Mesothelial cell of epicardium (in vitro differentiated cells): ENCODE measurements around the gene TRIO. TPM values are rescaled to one million over a fixed set of nuclear protein-coding genes. Genes with fewer than 3 reads are reported as not detected.
A peak's percentile ranks its signal among the peaks of the same experiment; 100 is the strongest.

Experiments
- DNase-seq, 2 experiments: peaks; one replicate each; pipeline ENCODE4 v3.0.0; 2021; ENCODE audit warnings: low spot score in 2 of 2; ENCODE audit not compliant: unreplicated experiment in 2 of 2
- H3K27ac Mint-ChIP-seq: 2 replicates; pipeline ENCODE4 v1.8.0; 2021; ENCODE audit warnings: mixed read lengths
- H3K27me3 Mint-ChIP-seq: 2 replicates; pipeline ENCODE4 v1.8.0; 2021; ENCODE audit warnings: low read depth, mixed read lengths
- H3K36me3 Mint-ChIP-seq: 2 replicates; pipeline ENCODE4 v1.8.0; 2021; ENCODE audit warnings: mixed read lengths
- H3K4me1 Mint-ChIP-seq: 2 replicates; pipeline ENCODE4 v1.8.0; 2021; ENCODE audit warnings: mixed read lengths
- H3K4me3 Mint-ChIP-seq: 2 replicates; pipeline ENCODE4 v1.8.0; 2021; ENCODE audit warnings: mild to moderate bottlenecking, moderate library complexity, mixed read lengths
- H3K9me3 Mint-ChIP-seq: 2 replicates; pipeline ENCODE4 v1.8.0; 2021; ENCODE audit warnings: mixed read lengths
- CTCF ChIP-seq: fragments of 200-600 bp; sonication (generic); IDR thresholded peaks from one replicate; pipeline ENCODE4 v1.5.0; 2021; ENCODE audit warnings: antibody characterized with exemption; ENCODE audit not compliant: unreplicated experiment
- total RNA-seq: library from RNA; stranded (reverse); gene quantifications from 3 replicates; pipeline ENCODE4 v1.2.1, GENCODE V29; 2021

The TRIO gene
- total RNA-seq, 1 donor from 2014 or later, result 209 TPM

DNA sequence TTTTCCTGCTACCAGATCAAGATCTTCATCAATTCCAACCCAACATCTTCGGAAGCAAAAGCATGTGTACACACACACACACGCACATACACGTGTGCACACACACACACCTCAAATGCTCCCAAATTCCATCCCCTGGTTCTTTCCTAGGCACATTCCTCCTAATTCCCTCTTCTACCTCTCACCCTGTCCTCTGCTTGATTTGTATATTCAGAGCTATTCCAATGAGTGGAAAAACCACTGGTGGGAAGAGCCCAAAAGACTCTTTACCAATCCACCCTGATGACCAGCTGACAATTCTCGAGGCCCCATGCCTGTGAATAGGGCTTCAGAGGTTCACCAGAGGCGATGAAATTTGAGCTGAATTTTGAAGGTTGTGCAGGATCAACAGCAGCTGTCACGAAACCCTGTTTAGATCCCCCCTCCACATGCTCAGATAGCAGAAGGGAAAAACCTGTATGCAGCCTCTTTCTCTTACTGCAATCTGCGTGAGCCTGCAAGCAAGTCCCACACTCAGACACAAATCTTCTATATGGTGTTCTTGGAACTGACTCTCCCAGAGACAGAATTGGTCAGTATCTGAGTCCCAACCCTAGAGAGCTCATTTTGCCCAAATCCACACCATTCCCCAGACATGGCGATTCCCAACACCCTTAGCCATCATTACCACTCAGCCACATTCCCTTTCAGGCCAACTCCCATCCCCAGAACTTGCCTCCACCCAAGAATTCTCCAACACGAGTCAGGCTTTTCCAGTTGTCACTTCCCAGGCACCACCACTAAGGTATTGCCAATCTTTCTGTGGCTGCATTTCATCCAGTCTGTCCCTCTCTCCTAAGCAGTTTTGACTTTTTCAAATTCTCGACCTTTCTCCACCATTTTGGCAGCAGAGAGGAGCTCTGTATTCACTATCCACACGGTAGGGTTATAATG, 4.3 kb upstream of the TRIO start:
- no peak overlapping the region for H3K4me3 Mint-ChIP-seq
- H3K9me3 Mint-ChIP-seq, result peaks cover 8% of the 10 kb centered on the region
- H3K27ac Mint-ChIP-seq, result no peak overlapping the region
- DNase-seq, result no peak
- no peaks in the 10 kb centered on the region for H3K36me3 Mint-ChIP-seq
- TF ChIP-seq CTCF, result no peak
- peaks cover 13% of the 10 kb centered on the region for H3K27me3 Mint-ChIP-seq
- peaks cover 4% of the 10 kb centered on the region for H3K4me1 Mint-ChIP-seq

DNA sequence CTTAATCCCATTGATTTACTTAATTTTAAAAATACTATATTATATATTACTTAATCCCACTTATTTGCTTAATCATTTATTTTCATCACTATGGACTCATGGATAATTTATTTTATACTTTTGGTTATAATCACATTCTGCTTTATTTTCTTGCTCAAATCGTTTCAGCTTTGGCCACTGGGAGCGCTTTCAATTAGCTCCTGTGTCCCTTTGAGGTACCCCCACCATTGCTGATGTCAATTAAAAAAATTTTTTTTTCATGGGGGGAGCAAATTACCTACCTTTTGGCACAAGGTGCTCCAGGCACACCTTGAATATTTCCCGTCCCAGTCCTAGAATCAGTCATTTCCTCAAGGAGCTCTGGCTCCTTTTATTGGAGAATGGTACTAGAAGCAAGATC, 1.4 kb upstream of the TRIO start:
- H3K4me3 Mint-ChIP-seq, result peak overlapping the region; percentile 76
- TF ChIP-seq CTCF, result no peak
- H3K27me3 Mint-ChIP-seq, result peaks cover 13% of the 10 kb centered on the region
- peaks cover 20% of the 10 kb centered on the region for H3K4me1 Mint-ChIP-seq
- DNase-seq, result no peak
- no peaks in the 10 kb centered on the region for H3K36me3 Mint-ChIP-seq
- H3K27ac Mint-ChIP-seq, result no peak overlapping the region
- H3K9me3 Mint-ChIP-seq, result no peaks in the 10 kb centered on the region

- Mint-ChIP-seq H3K4me1 (peaks cover 24% of the 10 kb centered on the region), H3K36me3 (no peaks in the 10 kb centered on the region), H3K27me3 (peaks cover 13% of the 10 kb centered on the region), H3K27ac (peak overlapping the region; percentile 69), H3K4me3 (peak overlapping the region; percentile 76), H3K9me3 (no peaks in the 10 kb centered on the region)
- no peak for TF ChIP-seq CTCF
- no peak for DNase-seq
Measured at GRCh38 chr5:14142202-14142826, 828 bp upstream of the TRIO start.

DNA sequence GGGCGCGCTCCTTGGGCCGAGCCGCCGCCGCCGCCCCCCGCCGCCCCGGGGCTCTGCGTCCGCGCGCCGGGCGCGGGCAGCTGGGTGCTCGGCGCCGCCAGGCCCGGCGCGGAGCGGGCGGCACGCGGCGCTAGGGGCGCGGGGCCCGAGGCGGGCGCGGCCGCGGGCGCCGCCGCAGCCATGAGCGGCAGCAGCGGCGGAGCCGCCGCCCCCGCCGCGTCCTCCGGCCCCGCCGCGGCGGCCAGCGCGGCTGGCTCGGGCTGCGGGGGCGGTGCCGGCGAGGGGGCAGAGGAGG, 351 bp downstream of the TRIO start:
- peaks cover 29% of the 10 kb centered on the region for H3K4me1 Mint-ChIP-seq
- peaks cover 11% of the 10 kb centered on the region for H3K27me3 Mint-ChIP-seq
- DNase-seq, result no peak
- TF ChIP-seq CTCF, result no peak
- no peaks in the 10 kb centered on the region for H3K36me3 Mint-ChIP-seq
- no peaks in the 10 kb centered on the region for H3K9me3 Mint-ChIP-seq
- no peak overlapping the region for H3K4me3 Mint-ChIP-seq
- H3K27ac Mint-ChIP-seq, result no peak overlapping the region

DNA sequence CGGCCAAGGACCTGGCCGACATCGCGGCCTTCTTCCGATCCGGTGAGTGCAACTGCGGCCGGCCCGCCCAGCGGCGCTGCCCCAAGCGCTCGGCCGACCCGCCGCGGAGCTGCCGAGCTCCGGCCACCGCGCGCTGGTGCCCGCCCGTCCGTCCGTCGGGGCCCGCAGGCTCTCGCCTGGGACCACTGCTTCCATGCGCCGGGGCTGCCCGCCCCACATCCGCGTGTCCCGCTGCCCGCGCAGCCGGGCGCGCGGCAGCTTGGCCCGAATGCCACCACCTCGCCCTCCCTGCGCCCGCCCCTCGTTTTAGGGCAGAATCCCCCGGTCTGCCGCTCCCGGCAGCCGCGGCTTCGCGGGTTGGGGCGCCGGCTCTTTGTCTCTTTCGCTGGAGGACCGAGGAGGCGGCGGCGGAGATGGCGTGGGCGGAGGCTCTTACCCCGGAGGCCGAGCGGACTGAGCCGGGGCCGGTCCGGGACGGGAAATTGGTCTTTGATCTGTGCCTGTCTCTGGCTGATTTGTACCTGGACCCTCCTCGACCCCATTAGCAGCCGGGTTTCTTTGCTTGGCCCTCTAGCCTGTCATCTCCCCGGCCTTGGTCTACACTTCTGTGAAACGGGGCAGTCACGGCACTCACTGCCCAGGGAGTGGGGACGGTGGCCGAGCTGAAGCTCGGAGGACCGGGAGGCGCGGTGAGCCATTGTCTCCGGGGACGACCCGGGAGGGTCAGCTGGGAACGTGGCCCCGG, 871 bp downstream of the TRIO start:
- DNase-seq, result peak in 1 of 2 experiments; percentile 67
- peaks cover 34% of the 10 kb centered on the region for H3K4me1 Mint-ChIP-seq
- H3K27me3 Mint-ChIP-seq, result peaks cover 8% of the 10 kb centered on the region
- no peaks in the 10 kb centered on the region for H3K9me3 Mint-ChIP-seq
- TF ChIP-seq CTCF, result no peak
- no peaks in the 10 kb centered on the region for H3K36me3 Mint-ChIP-seq
- H3K27ac Mint-ChIP-seq, result peak overlapping the region; percentile 93
- H3K4me3 Mint-ChIP-seq, result peak overlapping the region; percentile 80
